22Rv1 (cell line): Measurements from ENCODE around the gene KRTAP4-16.

Experiments
- ZFX ChIP-seq: fragments of 450-650 bp; IDR thresholded peaks from 2 replicates; pipeline ENCODE4 v1.6.1; 2017; ENCODE audit warnings: antibody characterized with exemption, borderline replicate concordance
- TF ChIP-seq, protein P1 (sequence below): fragments of 450-650 bp; IDR thresholded peaks from 2 replicates; pipeline ENCODE4 v1.5.1; 2017; ENCODE audit warnings: mild to moderate bottlenecking

DNA sequence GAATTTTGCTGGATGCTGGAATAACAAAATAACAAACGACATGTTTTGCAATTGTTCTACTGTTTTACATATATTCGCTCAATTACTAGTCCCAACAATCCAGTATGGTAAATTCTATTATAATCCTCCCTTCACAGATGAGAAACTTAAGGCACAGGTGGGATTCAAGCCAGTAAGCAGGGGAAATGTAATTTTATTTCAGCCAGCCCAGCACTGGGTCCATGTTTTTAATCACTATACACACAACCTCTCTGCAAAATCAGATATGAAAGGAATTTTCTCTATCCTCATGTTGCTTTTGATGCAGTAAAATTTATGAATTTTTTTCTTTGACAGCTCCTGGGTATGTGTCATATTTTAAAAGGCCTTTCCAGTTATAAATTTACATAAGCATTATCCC lies 43.3 kb upstream of the KRTAP4-16 start:
- TF ChIP-seq, protein P1, sequence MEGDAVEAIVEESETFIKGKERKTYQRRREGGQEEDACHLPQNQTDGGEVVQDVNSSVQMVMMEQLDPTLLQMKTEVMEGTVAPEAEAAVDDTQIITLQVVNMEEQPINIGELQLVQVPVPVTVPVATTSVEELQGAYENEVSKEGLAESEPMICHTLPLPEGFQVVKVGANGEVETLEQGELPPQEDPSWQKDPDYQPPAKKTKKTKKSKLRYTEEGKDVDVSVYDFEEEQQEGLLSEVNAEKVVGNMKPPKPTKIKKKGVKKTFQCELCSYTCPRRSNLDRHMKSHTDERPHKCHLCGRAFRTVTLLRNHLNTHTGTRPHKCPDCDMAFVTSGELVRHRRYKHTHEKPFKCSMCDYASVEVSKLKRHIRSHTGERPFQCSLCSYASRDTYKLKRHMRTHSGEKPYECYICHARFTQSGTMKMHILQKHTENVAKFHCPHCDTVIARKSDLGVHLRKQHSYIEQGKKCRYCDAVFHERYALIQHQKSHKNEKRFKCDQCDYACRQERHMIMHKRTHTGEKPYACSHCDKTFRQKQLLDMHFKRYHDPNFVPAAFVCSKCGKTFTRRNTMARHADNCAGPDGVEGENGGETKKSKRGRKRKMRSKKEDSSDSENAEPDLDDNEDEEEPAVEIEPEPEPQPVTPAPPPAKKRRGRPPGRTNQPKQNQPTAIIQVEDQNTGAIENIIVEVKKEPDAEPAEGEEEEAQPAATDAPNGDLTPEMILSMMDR: no peak
- TF ChIP-seq ZFX: no peak
